OCI-LY7 (cell line): ENCODE data around the gene TRIAP1. TPM values are rescaled to one million over a fixed set of nuclear protein-coding genes. Genes with fewer than 3 reads are reported as not detected.

Experiments used
- BruUV-seq: library from RNA; stranded (reverse); fragments of 400-500 nt; replicated peaks from 2 replicates; lab custom pipeline; 2021; lab: Mats Ljungman, UMichigan
- CTCF ChIA-PET: fragments of 300-600 bp; sonication (Branson Sonifier 250); formaldehyde crosslinking; loops from one replicate; lab custom pipeline; 2022; ENCODE audit warnings: antibody characterized with exemption; ENCODE audit not compliant: unreplicated experiment; lab: Charles Lee
- POLR2A ChIA-PET: fragments of 300-600 bp; sonication (Branson Sonifier 250); formaldehyde crosslinking; loops from one replicate; lab custom pipeline; 2022; ENCODE audit warnings: antibody characterized with exemption; lab: Charles Lee
- DNase-seq: peaks from one replicate; pipeline ENCODE4 v3.0.0-alpha.2; 2015; ENCODE audit warnings: low spot score
- H2AFZ ChIP-seq: fragments of 200-600 bp; sonication (generic), shearing (Covaris generic); 2 replicates; pipeline ENCODE4 v1.6.1; 2014; ENCODE audit warnings: mild to moderate bottlenecking, antibody characterized with exemption, low read length, moderate library complexity
- H3K27ac ChIP-seq: fragments of 200-600 bp; sonication (generic); 2 replicates; pipeline ENCODE4 v1.5.1; 2014; ENCODE audit warnings: mixed run types, low read depth, mild to moderate bottlenecking, moderate library complexity, low read length, inconsistent platforms; ENCODE audit not compliant: poor library complexity, severe bottlenecking
- H3K36me3 ChIP-seq: fragments of 200-600 bp; sonication (generic); 2 replicates; pipeline ENCODE4 v1.6.1; 2014; ENCODE audit warnings: mild to moderate bottlenecking, antibody characterized with exemption, low read length, moderate library complexity, mixed read lengths; ENCODE audit not compliant: insufficient read depth
- H3K4me1 ChIP-seq: fragments of 200-600 bp; sonication (generic); 2 replicates; pipeline ENCODE4 v1.5.1; 2014; ENCODE audit warnings: mild to moderate bottlenecking, low read length; ENCODE audit not compliant: insufficient read depth, poor library complexity, severe bottlenecking
- H3K4me2 ChIP-seq: fragments of 200-600 bp; sonication (generic); 2 replicates; pipeline ENCODE4 v1.6.1; 2014; ENCODE audit warnings: mild to moderate bottlenecking, low read length
- H3K4me3 ChIP-seq: fragments of 200-600 bp; sonication (generic); 2 replicates; pipeline ENCODE4 v1.5.1; 2014; ENCODE audit warnings: mild to moderate bottlenecking, low read depth, low read length; ENCODE audit not compliant: poor library complexity, severe bottlenecking
- H3K79me2 ChIP-seq: fragments of 200-600 bp; sonication (generic); 2 replicates; pipeline ENCODE4 v1.6.1; 2016; ENCODE audit warnings: low read depth, mild to moderate bottlenecking, low read length, moderate library complexity, mixed read lengths; ENCODE audit not compliant: insufficient read depth
- H3K9me2 ChIP-seq: fragments of 200-600 bp; sonication (generic); 2 replicates; pipeline ENCODE4 v1.6.1; 2016; ENCODE audit warnings: mild to moderate bottlenecking, low read length, mixed read lengths; ENCODE audit not compliant: insufficient read depth
- H3K9me3 ChIP-seq: fragments of 200-600 bp; sonication (generic); 2 replicates; pipeline ENCODE4 v1.6.1; 2014; ENCODE audit warnings: mild to moderate bottlenecking, mixed run types, low read length, mixed read lengths
- H4K20me1 ChIP-seq: fragments of 200-600 bp; sonication (generic); 2 replicates; pipeline ENCODE4 v1.6.1; 2014; ENCODE audit warnings: mild to moderate bottlenecking, antibody characterized with exemption, low read length, moderate library complexity, mixed read lengths; ENCODE audit not compliant: insufficient read depth
- CTCF ChIP-seq: fragments of 200-600 bp; sonication (generic); conservative IDR thresholded peaks from 2 replicates; pipeline ENCODE4 v1.5.1; 2014; ENCODE audit warnings: mild to moderate bottlenecking, antibody characterized with exemption, low read length, moderate library complexity, mixed read lengths
- EZH2phosphoT487 ChIP-seq: fragments of 200-600 bp; sonication (generic); IDR thresholded peaks from 2 replicates; pipeline ENCODE4 v1.6.1; 2018; ENCODE audit warnings: low read depth, borderline replicate concordance, mild to moderate bottlenecking, mixed run types, antibody characterized with exemption, low read length, moderate library complexity, mixed read lengths
- intact Hi-C: fragments of 100-400 bp; cut with micrococcal nuclease; formaldehyde crosslinking; loops from one replicate; pipeline ENCODE4 v1.10.0; 2022; ENCODE audit not compliant: unreplicated experiment
- total RNA-seq, 2 experiments: library from RNA; depleted of rRNA in 1 of 2; stranded (reverse); fragments of >200 nt in 1 of 2; shearing (Covaris generic) in 1 of 2; gene quantifications; 2 replicates each; pipeline ENCODE4 v1.2.3, GENCODE V29; 2014 to 2022

TRIAP1 gene
- total RNA-seq, 2 experiments from 2014 or later, result 23.9 to 25.9 TPM

GRCh38 chr12:120472521-120472920 lies 26.3 kb upstream of the TRIAP1 start:
- peaks cover 8% of the 10 kb centered on the region; the same call in 1 of the 2 replicates for H4K20me1 ChIP-seq
- ChIA-PET POLR2A (interaction anchor here (0.6 to 1.3 kb wide), 5 partner anchors 19 to 465 kb away, joined by 3 to 4 read pairs (median 3); partner anchors contain the start of genes COQ5 and DYNLL1), CTCF (interaction anchor here (1.1 kb wide), 1 partner anchor 35 kb away, joined by 3 read pairs; no protein-coding TSS in a partner anchor)
- peaks cover 20% of the 10 kb centered on the region for H3K79me2 ChIP-seq
- TSS peak; percentile 50 for BruUV-seq
- no peaks in the 10 kb centered on the region for H3K9me2 ChIP-seq
- no peak for DNase-seq
- intact Hi-C loops, result no loop called here
- H3K4me2 ChIP-seq, result no peak overlapping the region
- no peak overlapping the region for H3K4me3 ChIP-seq
- TF ChIP-seq CTCF, result no peak
- TF ChIP-seq EZH2phosphoT487, result no peak
- H3K4me1 ChIP-seq, result peaks cover 34% of the 10 kb centered on the region
- H3K27ac ChIP-seq, result no peak overlapping the region
- no peaks in the 10 kb centered on the region for H3K9me3 ChIP-seq
- H3K36me3 ChIP-seq, result peaks cover 13% of the 10 kb centered on the region
- H2AFZ ChIP-seq, result no peak overlapping the region

- H2AFZ ChIP-seq, result peak overlapping the region; percentile 87
- POLR2A ChIA-PET, result interaction anchor here (0.5 to 1.8 kb wide), 5 partner anchors 16 to 847 kb away, joined by 3 to 12 read pairs (median 4); partner anchors contain the start of gene RPLP0
- H3K4me2 ChIP-seq, result peak overlapping the region; percentile 88
- DNase-seq, result peak; percentile 34
- H3K79me2 ChIP-seq, result peaks cover 42% of the 10 kb centered on the region
- H3K9me3 ChIP-seq, result no peaks in the 10 kb centered on the region
- H3K4me3 ChIP-seq, result peak overlapping the region; percentile 98
- intact Hi-C loops, result no loop called here
- H3K27ac ChIP-seq, result peak overlapping the region; percentile 69
- CTCF ChIA-PET, result interaction anchor here (0.6 kb wide), 1 partner anchor 9 kb away, joined by 3 read pairs; no protein-coding TSS in a partner anchor
- peaks cover 36% of the 10 kb centered on the region for H3K36me3 ChIP-seq
- no peaks in the 10 kb centered on the region for H3K9me2 ChIP-seq
- peaks cover 51% of the 10 kb centered on the region for H3K4me1 ChIP-seq
- peaks cover 18% of the 10 kb centered on the region for H4K20me1 ChIP-seq
- TF ChIP-seq EZH2phosphoT487 (no peak), CTCF (no peak)
- BruUV-seq, result no TSS peak
These were observed 24.1 kb upstream of the TRIAP1 start for GRCh38 chr12:120470150-120470784.
